ENCODE results near the gene HSPG2. TPM values are rescaled to one million over a fixed set of nuclear protein-coding genes. Genes with fewer than 3 reads are reported as not detected.

Gene HSPG2
- total RNA-seq, 1 donor from 2014 or later: 1,732 TPM

DNA sequence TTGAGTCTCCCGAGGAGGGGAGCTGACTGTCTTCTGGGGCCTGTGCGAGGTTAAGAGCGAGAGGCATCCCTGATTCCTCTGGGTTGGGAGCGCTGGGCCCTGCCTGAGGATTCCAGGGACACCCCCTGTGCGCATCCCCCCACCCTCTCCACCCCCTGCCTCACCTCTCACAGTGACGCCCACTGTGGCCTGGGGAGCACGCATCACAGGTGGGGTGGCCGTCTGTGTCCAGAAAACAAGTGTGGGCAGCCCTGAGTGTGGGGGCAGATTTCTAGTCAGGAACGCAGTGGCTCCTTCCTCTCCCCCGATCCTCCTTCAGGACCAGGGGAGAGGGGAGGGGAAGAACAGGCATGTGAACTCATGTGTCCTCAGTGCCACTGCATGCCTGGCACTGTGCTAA lies 63.3 kb downstream of the HSPG2 start:
- peaks cover 11% of the 10 kb centered on the region for H3K27me3 Mint-ChIP-seq (ENCODE audit: unreplicated experiment)
- no peak overlapping the region for H3K4me3 Mint-ChIP-seq (ENCODE audit: unreplicated experiment)
- no peak overlapping the region for H3K27ac Mint-ChIP-seq (ENCODE audit: unreplicated experiment)

DNA sequence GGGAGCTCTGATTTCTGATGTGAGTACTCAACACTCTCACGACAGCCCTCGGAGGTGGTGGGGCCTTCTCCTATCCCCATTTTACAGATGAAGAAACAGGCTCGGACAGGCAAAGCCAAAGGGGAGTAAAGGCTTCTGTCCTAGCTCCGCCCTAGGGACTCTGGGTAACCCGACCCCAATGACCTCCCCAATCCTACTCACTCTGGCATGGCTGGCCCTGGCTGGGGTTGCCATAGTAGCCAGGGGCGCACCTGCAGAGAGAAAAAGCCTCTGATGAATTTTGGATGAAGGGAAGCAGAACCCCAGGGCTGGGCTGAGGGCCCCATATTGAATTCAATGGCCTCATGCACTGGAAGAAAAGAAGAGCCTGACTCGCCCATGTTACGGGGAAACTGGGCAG lies 63.9 kb downstream of the HSPG2 start:
- TF ChIP-seq, protein P1, sequence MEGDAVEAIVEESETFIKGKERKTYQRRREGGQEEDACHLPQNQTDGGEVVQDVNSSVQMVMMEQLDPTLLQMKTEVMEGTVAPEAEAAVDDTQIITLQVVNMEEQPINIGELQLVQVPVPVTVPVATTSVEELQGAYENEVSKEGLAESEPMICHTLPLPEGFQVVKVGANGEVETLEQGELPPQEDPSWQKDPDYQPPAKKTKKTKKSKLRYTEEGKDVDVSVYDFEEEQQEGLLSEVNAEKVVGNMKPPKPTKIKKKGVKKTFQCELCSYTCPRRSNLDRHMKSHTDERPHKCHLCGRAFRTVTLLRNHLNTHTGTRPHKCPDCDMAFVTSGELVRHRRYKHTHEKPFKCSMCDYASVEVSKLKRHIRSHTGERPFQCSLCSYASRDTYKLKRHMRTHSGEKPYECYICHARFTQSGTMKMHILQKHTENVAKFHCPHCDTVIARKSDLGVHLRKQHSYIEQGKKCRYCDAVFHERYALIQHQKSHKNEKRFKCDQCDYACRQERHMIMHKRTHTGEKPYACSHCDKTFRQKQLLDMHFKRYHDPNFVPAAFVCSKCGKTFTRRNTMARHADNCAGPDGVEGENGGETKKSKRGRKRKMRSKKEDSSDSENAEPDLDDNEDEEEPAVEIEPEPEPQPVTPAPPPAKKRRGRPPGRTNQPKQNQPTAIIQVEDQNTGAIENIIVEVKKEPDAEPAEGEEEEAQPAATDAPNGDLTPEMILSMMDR (IDR thresholded peaks at IDR 0.05; ENCODE audit: unreplicated experiment): no peak
- Mint-ChIP-seq H3K9me3 (ENCODE audit: unreplicated experiment) (no peaks in the 10 kb centered on the region), H3K4me1 (ENCODE audit: unreplicated experiment) (peaks cover 2% of the 10 kb centered on the region), H3K4me3 (ENCODE audit: unreplicated experiment) (no peak overlapping the region), H3K27ac (ENCODE audit: unreplicated experiment) (peak overlapping the region; percentile 52), H3K36me3 (ENCODE audit: low read depth, unreplicated experiment) (peaks cover 46% of the 10 kb centered on the region), H3K27me3 (ENCODE audit: unreplicated experiment) (peaks cover 14% of the 10 kb centered on the region)
- DNase-seq (ENCODE audit: low spot score): no peak

More for the DNA sequence above, 63.3 kb downstream of the HSPG2 start:
- Mint-ChIP-seq H3K9me3 (ENCODE audit: unreplicated experiment) (no peaks in the 10 kb centered on the region), H3K36me3 (ENCODE audit: low read depth, unreplicated experiment) (peaks cover 41% of the 10 kb centered on the region), H3K4me1 (ENCODE audit: unreplicated experiment) (peaks cover 2% of the 10 kb centered on the region)
- TF ChIP-seq, protein P1 (IDR thresholded peaks at IDR 0.05; ENCODE audit: unreplicated experiment): no peak
- DNase-seq (ENCODE audit: low spot score): no peak

DNA sequence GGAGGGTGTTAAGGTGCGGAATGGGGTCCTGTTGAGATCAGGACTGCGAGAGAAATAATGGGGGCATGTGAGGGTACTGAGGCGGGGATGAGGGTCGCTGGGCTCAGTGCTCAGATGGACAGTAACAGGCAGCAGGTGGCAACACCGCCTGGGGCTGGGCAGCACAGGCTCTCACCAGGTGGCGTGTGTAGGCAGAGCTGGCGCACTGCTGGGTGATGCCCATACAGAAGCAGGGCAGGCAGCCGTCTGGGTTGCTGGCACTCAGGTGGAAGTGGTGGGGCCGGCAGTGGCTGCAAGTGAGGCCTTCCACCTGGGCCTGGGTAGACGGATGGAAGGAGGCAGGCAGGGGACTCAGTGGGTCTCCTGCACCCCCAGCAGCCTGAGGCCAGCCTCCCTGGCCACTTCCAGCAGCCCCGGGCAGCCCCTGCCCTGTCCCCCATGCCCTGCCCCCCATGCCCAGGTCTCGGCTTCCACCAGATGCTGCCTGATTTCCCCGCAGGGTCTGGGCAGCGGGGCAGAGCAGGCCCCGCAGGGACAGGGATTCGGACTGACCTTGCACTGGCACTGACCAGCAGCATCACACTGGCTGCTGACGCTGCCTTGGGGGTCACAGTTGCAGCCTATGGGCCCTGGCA lies 64.5 kb downstream of the HSPG2 start:
- TF ChIP-seq, protein P1 (IDR thresholded peaks at IDR 0.05; ENCODE audit: unreplicated experiment): no peak
- Mint-ChIP-seq H3K36me3 (ENCODE audit: low read depth, unreplicated experiment) (peaks cover 43% of the 10 kb centered on the region), H3K27me3 (ENCODE audit: unreplicated experiment) (peaks cover 16% of the 10 kb centered on the region), H3K4me3 (ENCODE audit: unreplicated experiment) (no peak overlapping the region), H3K4me1 (ENCODE audit: unreplicated experiment) (peaks cover 2% of the 10 kb centered on the region), H3K9me3 (ENCODE audit: unreplicated experiment) (no peaks in the 10 kb centered on the region), H3K27ac (ENCODE audit: unreplicated experiment) (peak overlapping the region; percentile 30)
- DNase-seq (ENCODE audit: low spot score): no peak

DNA sequence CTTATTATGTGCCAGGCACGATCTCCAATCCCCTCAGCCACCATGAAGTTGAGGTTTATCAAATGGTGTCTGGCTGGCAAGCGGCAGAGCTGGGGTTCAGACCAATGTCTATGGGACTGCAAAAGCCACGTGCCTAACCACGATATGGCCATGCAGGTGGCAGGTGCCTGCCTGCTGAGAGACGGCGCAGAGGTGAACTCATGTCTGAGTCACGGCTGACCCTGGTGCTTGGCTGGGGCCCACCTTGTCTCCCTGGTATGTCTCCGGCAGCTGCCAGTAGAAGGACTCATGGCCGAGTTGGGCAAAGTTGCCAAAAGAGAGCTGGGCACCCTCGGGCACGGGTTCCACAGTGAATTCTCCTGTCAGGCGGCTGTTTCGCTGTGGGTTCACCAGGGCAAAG lies 65.2 kb downstream of the HSPG2 start:
- Mint-ChIP-seq H3K36me3 (ENCODE audit: low read depth, unreplicated experiment) (peaks cover 43% of the 10 kb centered on the region), H3K9me3 (ENCODE audit: unreplicated experiment) (no peaks in the 10 kb centered on the region), H3K27me3 (ENCODE audit: unreplicated experiment) (peaks cover 18% of the 10 kb centered on the region), H3K4me1 (ENCODE audit: unreplicated experiment) (peaks cover 2% of the 10 kb centered on the region), H3K4me3 (ENCODE audit: unreplicated experiment) (peak overlapping the region; percentile 62), H3K27ac (ENCODE audit: unreplicated experiment) (peak overlapping the region; percentile 30)
- DNase-seq (ENCODE audit: low spot score): no peak
- TF ChIP-seq, protein P1 (IDR thresholded peaks at IDR 0.05; ENCODE audit: unreplicated experiment): no peak

DNA sequence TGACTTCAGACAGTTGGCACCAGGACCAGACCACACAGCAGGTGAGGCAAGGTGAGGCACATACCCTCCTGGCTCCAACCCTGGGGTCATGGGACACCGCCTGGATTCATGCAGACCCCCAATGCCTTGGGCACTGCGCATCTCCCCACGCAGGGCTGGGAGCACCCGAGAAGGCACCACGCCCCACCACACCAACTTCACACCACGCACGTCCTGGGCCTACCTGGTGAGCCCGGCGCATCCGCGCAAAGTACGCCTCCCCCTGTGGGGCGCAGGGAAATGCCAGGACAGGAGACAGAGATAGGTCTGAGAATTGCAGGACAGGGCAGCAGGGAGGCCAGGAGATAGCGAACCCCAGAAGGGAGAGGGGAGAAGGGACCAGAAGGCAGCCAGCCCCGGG lies 66.5 kb downstream of the HSPG2 start:
- Mint-ChIP-seq H3K27me3 (ENCODE audit: unreplicated experiment) (peaks cover 18% of the 10 kb centered on the region), H3K36me3 (ENCODE audit: low read depth, unreplicated experiment) (peaks cover 50% of the 10 kb centered on the region), H3K9me3 (ENCODE audit: unreplicated experiment) (no peaks in the 10 kb centered on the region), H3K4me1 (ENCODE audit: unreplicated experiment) (peaks cover 2% of the 10 kb centered on the region), H3K4me3 (ENCODE audit: unreplicated experiment) (no peak overlapping the region), H3K27ac (ENCODE audit: unreplicated experiment) (no peak overlapping the region)
- TF ChIP-seq, protein P1 (IDR thresholded peaks at IDR 0.05; ENCODE audit: unreplicated experiment): no peak
- DNase-seq (ENCODE audit: low spot score): no peak
